Hematopoietic multipotent progenitor cell (in vitro differentiated cells): Measurements from ENCODE around the gene BLOC1S1. TPM values are rescaled to one million over a fixed set of nuclear protein-coding genes. Genes with fewer than 3 reads are reported as not detected.
A peak's percentile ranks its signal among the peaks of the same experiment; 100 is the strongest.

ENCODE experiments used
- DNase-seq, 3 donors: peaks; one replicate each; pipeline ENCODE4 v3.0.0-alpha.2; 2011 to 2015; ENCODE audit warnings: low read depth in 2 of 3, low spot score in 2 of 3
- total RNA-seq: library from RNA; depleted of rRNA; stranded (reverse); fragments of >200 nt; gene quantifications from one replicate; pipeline ENCODE4 v1.2.3, GENCODE V29; 2012

BLOC1S1 gene
- total RNA-seq, 1 donor = 47.1 TPM

DNA sequence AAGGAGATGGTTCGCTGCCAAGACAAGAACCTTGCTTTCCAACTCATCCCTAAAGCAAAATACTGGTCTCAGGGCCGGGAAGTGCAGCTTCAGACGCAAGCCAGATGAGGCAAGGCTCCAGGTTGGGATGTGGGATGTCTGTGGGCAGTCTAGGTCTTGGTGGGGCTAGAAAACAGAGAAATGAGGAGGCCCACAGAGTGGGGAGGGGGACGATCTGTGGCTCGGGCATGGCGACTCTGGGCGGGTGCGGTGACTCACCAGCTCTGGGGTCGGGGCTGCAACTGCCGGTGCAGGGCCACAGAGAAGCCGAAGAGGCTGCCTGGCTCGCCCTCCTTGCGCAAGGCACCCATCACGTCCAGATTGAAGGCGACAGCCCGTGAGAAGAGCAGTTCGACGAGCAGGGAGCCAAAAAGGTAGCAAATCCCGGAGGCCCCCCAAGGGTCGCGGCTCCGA lies 8.6 kb upstream of the BLOC1S1 start:
- DNase-seq = peak in 1 of 3 donors; percentile 30

DNA sequence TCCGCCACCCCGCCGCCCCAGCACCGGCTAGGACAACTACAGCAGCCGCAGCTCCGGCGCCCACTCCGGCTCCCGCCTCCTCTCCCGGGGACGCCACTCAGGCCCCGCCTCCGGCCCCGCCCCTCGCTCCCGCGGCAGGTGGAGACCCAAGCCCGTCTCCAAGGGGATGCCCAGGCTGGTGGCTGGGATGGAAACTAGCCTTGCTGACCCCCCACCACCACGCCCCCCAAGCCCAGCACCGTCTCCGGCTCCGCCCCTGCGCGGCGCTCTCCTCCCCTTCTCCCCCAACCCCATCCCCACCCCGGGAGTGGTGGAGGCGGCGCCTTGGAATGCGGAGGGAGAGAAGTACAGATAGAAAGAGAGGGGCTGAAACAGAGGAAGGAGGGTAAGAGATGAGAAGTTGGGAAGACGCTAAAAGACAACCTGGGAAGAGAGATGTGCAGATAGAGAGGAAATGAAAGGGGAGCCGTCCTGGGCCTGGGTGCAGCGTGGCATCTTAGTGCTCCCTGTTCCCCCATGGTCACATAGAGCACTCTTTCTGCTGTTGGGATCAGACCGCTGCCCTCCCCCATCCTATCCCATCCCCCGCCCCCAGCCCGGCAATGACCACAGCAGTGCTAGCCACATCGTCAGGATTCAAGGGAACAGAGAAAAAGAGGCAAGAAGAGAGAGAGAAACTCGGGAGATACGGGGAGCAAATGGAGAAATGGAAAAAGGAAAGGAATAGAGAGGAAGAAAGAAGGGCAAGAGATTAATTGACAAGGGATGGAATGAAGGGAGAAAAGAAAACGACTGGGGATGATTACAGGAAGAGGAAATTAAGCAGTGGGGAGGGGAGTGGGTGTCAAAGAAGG lies 7.8 kb upstream of the BLOC1S1 start, which contains the start of gene ITGA7:
Gene ITGA7 (minus strand): TSS at position 64 of the 854 bp plus-strand sequence. CDS start 222 bp downstream, outside the sequence.
- no peak for DNase-seq

DNA sequence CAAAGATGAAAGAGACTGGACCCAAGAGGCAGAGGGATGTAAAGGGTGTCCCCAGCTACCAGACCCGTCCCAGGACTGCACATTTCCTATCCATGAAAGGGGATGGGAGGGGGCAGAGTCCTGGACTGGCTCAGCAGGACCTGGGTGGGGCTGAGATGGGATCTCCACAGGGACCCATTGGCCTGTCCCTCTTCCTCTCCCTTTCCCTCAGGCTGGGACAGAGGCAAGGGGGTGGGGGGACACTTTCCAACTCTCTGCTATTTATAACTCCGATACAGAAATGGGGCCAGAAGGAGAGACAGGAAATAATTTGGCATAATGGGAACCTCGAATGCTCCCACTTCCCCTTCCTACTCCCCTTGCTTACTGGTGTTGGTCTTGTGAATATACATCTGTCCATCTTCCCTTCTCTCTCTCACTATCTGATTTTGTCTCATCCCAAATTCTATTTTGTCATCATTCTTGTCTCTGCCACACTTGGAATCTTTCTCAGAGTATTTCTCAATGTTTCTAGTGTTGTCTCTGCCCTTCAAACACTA lies 7.1 kb upstream of the BLOC1S1 start:
- no peak for DNase-seq

DNA sequence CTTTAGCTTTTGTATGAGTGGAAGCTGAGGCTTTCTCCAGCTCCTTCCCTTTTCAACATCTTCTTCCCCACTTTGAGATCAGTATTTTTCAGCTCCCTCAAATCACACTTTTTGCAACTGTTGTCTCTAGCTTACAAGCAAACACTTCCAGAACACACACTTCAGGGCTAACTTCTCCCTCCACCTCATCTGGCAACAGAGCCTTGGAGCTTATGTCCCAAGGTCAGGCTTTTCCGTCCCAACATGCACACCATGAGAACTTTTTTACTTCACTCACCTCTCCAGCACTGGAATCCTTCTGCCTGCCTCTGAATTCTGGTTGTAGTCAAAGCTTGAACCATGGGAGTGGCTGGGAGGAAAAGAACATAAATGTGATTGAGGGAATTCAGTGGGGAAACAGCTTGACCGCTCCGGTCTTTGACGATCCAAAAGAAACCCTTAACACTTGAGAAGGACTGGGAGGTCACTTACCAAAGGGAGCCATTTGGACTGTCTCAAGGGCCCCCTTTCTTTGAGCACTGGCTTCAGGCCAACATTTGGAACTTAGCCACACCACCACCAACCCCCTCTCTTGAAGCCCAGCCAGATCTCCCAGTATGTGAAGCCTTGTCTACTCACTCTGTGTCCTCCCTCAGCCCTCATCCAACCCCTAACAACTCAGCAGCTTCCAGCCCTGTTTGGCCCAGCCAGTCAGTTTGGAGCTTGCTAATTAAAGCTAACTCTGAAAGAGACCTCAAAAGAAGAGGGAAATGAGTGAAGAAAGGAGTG lies 3.9 kb upstream of the BLOC1S1 start:
- DNase-seq = no peak

DNA sequence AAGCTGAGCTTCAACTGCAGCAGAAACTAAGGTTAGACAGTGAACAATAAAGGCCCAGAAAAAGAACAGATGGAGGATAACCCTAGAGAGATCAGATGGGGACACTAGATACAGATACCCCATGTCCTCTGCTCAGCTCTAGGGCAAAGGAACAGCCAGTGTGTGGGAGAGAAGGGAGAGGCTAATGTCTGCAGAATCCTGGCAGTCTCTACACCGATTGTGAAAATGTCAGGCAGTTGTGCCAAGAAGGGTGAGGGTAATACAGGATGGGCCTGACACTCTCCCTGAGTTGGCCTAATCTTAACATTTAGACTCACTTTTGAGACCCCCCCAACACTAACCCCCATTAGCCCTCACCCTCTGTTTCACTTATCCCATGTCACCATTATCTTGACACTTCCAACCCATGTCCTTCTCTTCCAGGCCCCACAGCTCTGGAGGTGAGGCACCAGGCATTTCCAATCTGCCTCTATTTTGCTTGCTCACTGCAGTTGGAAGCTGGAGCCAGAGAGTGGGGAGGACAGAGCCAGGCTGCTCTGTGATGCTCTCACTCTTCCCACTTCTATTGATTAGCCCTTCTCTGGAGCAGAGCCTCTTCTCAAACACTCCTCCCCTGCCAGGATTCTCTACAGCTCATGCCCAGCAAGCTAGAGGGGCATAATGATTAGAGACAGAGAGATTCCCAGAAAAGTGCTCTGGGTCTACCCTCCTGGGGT lies 3.0 kb upstream of the BLOC1S1 start:
- DNase-seq = no peak

DNA sequence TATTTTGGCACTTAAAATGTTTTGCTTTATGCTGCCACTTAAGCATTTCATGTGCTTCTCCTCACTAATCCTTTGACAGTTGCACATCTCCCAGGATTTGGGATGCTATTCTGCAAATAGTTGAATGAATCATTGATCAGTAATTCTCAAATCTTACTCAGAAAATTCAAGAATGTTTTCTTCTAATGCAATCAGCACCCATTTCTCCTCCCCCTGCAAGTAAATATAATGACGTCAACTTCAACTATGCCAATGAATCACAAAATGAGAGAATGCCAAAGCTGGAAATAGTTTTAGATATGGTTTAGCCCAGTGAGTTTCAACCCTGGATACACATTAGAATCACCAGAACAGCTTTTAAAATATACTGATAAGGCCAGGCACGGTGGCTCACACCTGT lies 2.1 kb upstream of the BLOC1S1 start:
- DNase-seq = no peak

DNA sequence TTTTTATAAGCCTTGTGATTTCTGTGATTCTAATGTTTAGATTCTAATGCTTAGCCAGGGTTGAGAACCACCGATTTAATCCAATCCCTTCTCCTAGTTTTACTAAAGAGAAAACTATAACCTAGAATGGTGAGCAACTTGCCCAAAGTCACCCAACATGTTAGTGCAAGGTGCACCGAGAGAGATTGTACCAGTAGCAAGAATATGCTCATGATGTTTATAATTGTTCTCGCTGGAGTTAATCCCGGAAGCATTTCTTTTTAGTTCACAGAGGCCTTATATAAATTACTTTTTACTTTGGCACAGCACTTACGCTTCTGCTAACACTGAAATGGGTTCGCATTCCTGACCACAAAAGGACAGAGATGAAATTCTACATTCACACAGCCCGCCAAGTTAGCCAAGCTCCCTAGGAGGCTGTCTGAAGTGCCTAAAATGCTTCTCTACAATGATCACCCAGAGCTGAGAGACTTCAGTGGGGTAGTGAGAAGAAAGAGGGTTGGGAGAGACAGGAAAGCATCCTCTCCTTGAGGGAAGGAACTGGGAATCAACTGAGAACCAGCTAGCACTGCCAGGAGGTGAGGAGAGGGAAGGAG lies 579 bp upstream of the BLOC1S1 start:
- DNase-seq = no peak

DNA sequence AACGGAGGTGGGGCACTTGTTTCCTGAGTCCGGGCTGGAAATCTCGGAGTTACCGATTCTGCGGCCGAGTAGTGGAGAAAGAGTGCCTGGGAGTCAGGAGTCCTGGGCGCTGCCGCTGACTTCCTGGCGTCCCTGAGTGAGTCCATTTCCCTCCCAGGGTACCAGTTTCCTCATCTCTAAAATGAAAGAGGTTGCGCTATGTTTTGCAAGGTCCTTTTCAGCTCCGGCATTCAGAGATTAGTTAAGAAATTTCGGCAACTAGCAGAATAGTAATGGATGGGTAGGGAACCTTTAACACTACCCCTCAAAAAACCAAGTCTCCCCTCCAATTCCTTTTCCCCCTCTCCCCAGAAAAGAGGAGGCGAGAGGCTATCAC lies 724 bp downstream of the BLOC1S1 start:
- DNase-seq = no peak

DNA sequence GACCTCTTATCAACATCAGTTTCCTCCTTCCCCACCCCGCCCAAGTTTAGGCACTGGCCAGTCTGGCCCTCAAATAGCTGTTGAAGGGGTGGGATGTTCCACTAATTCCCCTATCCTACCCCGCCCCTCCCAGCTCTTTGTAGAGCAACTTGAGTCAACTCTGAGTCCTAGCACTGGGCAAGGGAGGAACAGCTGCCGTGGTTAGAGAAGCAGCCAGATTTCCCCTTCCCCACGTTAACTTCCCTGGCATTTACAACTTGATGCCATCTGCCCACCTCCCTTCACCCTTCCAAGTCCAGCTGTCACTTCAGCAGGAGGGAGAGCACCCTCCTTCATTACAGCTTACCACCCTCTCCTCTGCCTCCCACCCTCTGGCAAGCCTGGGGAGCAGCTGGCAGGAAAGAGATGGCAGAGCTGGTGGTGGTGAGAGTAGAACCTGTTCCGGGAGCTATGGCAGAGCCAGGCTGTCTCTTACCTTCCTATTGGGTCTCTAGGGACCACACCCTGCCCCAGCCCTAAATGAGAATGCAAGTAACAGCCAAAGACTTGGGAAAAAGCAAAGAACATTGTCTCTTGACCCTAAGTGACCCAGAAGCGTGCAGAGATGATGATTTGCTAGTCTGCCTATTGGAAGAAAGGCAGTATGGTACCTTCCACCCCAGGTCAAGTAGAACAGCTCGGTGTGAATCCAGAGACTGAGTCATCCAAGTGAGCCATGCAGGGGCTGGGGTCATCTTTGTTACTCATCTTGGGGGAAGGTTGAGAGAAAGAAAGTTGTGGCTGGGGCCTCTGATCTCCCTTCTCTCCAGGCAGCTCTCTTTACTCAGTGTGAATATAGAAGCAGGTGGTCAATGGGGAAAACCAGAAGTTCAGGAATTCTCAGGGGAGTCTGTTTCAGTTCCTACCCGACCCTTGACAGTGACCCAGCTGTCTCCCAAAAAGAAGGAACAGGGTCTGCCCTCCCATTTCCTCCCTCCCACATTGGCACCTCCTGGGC lies 1.5 kb downstream of the BLOC1S1 start:
- DNase-seq = no peak

DNA sequence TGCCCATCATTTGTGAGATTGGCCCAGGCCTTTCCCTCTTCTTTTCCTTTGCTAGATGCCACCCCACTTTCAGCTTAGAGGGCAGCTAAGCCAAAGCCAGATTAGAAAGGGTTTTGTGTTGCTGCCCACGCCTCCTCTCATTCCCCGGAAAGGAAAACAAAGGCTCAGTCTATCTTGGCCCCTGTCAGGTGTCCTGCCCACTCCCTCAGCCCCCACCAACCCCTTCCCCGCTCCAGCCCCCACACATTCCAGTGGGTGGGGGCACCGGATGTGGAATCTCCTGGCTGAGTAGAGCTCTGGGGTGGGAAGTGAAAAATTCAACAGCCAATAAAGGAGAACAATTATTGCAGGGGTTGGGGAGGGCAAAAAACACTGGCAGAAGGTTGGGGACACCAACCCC lies 2.2 kb downstream of the BLOC1S1 start:
- no peak for DNase-seq

DNA sequence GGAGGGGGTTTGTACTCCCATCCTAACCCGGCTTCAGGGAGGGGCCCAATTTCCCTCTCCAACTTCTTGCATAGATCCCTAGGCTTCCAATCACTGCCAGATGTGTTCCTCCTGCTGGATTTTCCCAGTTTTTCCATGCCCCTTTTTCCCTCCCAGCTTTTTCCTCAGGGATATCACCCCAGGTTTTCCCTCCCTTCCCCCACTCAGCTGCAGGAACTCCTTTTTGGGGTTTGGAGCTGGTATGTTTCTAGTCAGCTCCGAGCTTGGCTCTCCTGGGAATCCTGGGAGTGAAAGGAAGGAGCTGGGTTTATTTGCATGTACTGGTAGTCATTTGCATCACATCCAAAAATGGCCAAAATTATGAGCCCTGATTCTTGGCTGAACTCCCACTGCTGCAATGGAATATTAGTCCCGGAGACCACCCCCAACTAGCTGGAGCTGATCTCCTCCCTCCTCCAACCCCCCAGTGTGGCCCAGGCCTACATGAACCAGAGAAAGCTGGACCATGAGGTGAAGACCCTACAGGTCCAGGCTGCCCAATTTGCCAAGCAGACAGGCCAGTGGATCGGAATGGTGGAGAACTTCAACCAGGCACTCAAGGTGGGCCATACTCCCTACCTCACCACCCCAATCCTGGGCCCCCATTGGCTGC lies 2.9 kb downstream of the BLOC1S1 start:
- no peak for DNase-seq

DNA sequence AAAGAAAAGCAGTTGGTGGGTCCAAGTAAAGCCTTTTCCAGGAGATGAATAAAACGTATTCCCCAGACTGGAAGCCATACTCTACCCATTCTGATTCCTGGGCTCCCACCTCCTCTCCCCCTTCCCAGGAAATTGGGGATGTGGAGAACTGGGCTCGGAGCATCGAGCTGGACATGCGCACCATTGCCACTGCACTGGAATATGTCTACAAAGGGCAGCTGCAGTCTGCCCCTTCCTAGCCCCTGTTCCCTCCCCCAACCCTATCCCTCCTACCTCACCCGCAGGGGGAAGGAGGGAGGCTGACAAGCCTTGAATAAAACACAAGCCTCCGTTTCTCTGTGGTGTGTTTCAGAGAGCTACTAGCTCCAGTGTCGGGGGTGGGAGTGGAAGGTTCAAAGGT lies 3.5 kb downstream of the BLOC1S1 start:
- DNase-seq = no peak

DNA sequence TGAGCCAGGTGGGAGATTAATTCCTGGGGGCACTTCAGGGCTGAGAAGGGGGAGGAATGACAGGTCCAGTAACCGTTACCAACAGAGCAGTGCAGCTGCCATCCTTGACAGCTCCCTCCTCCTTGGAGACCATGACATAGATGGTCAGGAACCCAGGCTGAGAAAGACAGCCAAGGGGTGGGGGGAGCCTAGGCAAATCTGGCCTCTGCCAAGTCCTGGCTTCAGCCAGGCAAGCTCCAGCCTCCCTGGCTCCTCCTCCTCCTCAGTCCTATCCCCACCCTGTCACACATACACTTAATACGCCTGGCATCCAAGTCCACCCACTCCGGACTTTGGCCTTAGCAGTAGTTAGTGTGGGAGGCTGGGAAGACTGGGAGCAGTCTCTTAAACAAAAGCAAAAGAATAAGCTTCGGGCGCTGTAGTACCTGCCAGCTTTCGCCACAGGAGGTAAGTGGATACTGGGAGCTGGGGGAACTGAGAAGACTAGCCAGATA lies 4.3 kb downstream of the BLOC1S1 start, which contains the start of gene RDH5:
Gene RDH5 (plus strand): TSS at position 323 of the 494 bp plus-strand sequence. CDS start 792 bp downstream, outside the sequence.
- DNase-seq = no peak

DNA sequence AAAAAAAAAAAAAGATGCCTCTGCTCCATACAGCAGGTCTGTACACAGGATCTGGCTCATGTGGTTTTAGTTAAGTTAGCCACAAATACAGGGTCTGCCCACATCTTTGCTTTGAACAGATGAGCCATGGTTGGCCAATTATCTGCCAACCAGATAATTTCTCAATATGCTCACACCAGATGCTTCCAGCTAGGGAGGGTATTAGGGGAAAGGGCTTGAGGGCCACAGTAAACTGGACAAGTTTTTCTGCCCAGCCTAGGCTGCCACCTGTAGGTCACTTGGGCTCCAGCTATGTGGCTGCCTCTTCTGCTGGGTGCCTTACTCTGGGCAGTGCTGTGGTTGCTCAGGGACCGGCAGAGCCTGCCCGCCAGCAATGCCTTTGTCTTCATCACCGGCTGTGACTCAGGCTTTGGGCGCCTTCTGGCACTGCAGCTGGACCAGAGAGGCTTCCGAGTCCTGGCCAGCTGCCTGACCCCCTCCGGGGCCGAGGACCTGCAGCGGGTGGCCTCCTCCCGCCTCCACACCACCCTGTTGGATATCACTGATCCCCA lies 5.1 kb downstream of the BLOC1S1 start:
- DNase-seq = peak in 1 of 3 donors; percentile 35

DNA sequence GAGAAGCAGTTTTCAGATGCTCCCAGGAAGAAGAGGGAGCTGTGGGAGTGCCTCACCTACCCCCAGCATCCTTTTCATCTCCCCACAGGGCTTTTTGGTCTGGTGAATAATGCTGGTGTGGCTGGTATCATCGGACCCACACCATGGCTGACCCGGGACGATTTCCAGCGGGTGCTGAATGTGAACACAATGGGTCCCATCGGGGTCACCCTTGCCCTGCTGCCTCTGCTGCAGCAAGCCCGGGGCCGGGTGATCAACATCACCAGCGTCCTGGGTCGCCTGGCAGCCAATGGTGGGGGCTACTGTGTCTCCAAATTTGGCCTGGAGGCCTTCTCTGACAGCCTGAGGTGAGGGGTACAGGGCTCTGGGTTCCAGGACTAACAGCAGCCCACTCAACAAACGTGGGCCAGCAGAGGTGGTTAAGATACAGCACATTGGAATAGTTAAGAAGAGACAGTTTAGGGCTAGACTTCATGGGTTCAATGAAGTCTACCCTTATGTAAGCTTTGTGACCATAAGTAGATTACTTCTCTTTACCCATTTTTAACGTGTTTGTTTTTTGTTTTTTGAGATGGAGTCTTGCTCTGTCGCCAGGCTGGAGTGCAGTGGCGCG lies 5.9 kb downstream of the BLOC1S1 start:
- no peak for DNase-seq

DNA sequence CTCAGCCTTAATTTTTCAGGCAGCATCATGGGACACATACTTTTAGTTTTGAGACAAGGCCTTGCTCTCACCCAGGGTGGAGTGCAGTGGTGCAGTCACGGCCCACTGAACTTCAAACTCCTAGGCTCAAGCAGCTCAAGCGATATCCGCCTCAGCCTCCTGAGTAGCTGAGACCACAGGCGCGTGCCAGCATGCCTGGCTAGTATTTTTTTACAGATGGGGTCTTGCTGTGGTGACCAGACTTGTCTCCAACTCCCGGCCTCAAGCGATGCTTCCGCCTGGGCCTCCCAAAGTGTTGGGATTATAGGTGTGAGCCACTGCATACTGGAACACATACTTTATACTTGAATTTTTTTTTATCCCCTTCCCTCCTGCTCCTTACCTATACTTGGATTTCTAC lies 7.1 kb downstream of the BLOC1S1 start:
- no peak for DNase-seq

DNA sequence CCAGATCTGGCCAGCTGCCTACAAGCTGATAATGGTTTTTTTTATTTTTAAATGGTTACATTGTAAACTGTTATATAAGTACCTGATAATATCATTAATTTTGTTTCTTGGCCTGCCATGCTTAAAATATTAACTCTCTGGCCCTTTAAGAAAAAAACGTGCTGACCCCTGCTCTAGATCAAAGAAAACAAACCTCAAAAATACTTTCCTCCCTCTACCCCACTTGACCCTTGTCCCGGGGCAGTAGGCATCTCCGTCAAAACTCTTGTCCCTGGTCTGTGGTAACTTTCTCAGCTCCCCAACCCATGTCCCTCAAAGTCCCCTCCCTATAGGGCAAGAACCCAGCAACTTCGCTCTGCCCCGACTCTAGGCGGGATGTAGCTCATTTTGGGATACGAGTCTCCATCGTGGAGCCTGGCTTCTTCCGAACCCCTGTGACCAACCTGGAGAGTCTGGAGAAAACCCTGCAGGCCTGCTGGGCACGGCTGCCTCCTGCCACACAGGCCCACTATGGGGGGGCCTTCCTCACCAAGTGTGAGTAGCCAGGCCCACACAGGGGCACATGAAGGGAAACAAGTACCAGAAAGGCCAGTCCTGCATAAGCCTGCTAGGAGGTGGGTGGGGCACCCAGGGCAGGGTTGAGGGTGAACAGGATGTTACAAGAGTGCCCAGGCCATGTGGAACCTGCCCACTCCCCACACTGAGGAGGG lies 7.8 kb downstream of the BLOC1S1 start:
- no peak for DNase-seq
